ENCODE measurements around the gene INSYN2B.

The INSYN2B gene

GRCh38 chr5:169989365-169989764, 9.1 kb upstream of the INSYN2B start:
- H3K27ac ChIP-seq (replicated peaks), result no peak overlapping the region
- no peak for DNase-seq (ENCODE audit: low read depth in 1 of 2, low spot score in 1 of 2)
- no peak overlapping the region for H3K4me3 ChIP-seq (replicated peaks; ENCODE audit: insufficient read depth, low read length)
- H3K27me3 ChIP-seq (ENCODE audit: insufficient read depth, poor library complexity, severe bottlenecking), result no peaks in the 10 kb centered on the region
- TF ChIP-seq, protein P1, sequence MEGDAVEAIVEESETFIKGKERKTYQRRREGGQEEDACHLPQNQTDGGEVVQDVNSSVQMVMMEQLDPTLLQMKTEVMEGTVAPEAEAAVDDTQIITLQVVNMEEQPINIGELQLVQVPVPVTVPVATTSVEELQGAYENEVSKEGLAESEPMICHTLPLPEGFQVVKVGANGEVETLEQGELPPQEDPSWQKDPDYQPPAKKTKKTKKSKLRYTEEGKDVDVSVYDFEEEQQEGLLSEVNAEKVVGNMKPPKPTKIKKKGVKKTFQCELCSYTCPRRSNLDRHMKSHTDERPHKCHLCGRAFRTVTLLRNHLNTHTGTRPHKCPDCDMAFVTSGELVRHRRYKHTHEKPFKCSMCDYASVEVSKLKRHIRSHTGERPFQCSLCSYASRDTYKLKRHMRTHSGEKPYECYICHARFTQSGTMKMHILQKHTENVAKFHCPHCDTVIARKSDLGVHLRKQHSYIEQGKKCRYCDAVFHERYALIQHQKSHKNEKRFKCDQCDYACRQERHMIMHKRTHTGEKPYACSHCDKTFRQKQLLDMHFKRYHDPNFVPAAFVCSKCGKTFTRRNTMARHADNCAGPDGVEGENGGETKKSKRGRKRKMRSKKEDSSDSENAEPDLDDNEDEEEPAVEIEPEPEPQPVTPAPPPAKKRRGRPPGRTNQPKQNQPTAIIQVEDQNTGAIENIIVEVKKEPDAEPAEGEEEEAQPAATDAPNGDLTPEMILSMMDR (IDR thresholded peaks at IDR 0.05; ENCODE audit: insufficient read depth, low read length), result no peak
- TF ChIP-seq POLR2AphosphoS5 (IDR thresholded peaks at IDR 0.05; ENCODE audit: low read depth) (no peak), GABPA (IDR thresholded peaks at IDR 0.05; ENCODE audit: low read depth) (no peak), REST (IDR thresholded peaks at IDR 0.05; ENCODE audit: insufficient replicate concordance, low read depth) (no peak)

DNA sequence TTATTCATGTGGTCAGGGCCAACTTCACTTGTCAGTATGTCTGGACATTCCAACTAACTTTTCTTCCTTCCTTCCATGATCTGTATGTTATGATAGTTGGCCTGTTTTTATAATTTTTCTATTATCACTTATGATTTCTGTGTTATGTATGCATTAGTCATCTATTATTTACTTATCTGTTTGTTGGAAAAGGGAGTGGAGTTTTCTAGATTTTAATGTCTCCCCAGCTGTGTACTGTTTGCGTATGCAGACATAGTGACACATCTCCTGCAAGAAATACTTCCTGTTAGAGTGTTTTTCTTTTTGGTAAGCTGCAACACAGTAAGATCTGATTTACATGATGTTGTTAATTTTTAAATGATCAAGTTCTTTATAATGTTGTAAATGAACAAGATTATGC, 8.7 kb upstream of the INSYN2B start:
- H3K4me3 ChIP-seq (replicated peaks; ENCODE audit: insufficient read depth, low read length), result no peak overlapping the region
- H3K27ac ChIP-seq (replicated peaks), result no peak overlapping the region
- no peaks in the 10 kb centered on the region for H3K27me3 ChIP-seq (ENCODE audit: insufficient read depth, poor library complexity, severe bottlenecking)
- no peak for DNase-seq (ENCODE audit: low read depth in 1 of 2, low spot score in 1 of 2)
- TF ChIP-seq POLR2AphosphoS5 (IDR thresholded peaks at IDR 0.05; ENCODE audit: low read depth) (no peak), REST (IDR thresholded peaks at IDR 0.05; ENCODE audit: insufficient replicate concordance, low read depth) (no peak), GABPA (IDR thresholded peaks at IDR 0.05; ENCODE audit: low read depth) (no peak), SPI1 (IDR thresholded peaks at IDR 0.05; ENCODE audit: borderline replicate concordance, low read depth) (no peak)
- TF ChIP-seq, protein P1 (IDR thresholded peaks at IDR 0.05; ENCODE audit: insufficient read depth, low read length), result no peak

- no peak for DNase-seq (ENCODE audit: low read depth in 1 of 2, low spot score in 1 of 2)
- no peak for TF ChIP-seq POLR2AphosphoS5 (IDR thresholded peaks at IDR 0.05; ENCODE audit: low read depth)
- no peak for TF ChIP-seq REST (IDR thresholded peaks at IDR 0.05; ENCODE audit: insufficient replicate concordance, low read depth)
- TF ChIP-seq SPI1 (IDR thresholded peaks at IDR 0.05; ENCODE audit: borderline replicate concordance, low read depth), result no peak
- TF ChIP-seq, protein P1 (IDR thresholded peaks at IDR 0.05; ENCODE audit: insufficient read depth, low read length), result no peak
- no peak for TF ChIP-seq GABPA (IDR thresholded peaks at IDR 0.05; ENCODE audit: low read depth)
- Histone ChIP-seq H3K27ac (replicated peaks) (no peak overlapping the region), H3K4me3 (replicated peaks; ENCODE audit: insufficient read depth, low read length) (no peak overlapping the region), H3K27me3 (ENCODE audit: insufficient read depth, poor library complexity, severe bottlenecking) (no peaks in the 10 kb centered on the region)
Observed at GRCh38 chr5:169988206-169988605, 7.9 kb upstream of the INSYN2B start.

Measured in HL-60 (cell line).